Fibroblast of upper back skin (primary cell): Measurements from ENCODE around the gene UCHL3.
"Not testable (repeated sequence)": the region's sequence is repeated elsewhere in the genome, so short reads cannot be mapped to it uniquely, and the experiment has no call there.

Experiments
- DNase-seq: peaks from one replicate; pipeline ENCODE4 v3.0.0-alpha.2; 2013

Gene UCHL3

DNA sequence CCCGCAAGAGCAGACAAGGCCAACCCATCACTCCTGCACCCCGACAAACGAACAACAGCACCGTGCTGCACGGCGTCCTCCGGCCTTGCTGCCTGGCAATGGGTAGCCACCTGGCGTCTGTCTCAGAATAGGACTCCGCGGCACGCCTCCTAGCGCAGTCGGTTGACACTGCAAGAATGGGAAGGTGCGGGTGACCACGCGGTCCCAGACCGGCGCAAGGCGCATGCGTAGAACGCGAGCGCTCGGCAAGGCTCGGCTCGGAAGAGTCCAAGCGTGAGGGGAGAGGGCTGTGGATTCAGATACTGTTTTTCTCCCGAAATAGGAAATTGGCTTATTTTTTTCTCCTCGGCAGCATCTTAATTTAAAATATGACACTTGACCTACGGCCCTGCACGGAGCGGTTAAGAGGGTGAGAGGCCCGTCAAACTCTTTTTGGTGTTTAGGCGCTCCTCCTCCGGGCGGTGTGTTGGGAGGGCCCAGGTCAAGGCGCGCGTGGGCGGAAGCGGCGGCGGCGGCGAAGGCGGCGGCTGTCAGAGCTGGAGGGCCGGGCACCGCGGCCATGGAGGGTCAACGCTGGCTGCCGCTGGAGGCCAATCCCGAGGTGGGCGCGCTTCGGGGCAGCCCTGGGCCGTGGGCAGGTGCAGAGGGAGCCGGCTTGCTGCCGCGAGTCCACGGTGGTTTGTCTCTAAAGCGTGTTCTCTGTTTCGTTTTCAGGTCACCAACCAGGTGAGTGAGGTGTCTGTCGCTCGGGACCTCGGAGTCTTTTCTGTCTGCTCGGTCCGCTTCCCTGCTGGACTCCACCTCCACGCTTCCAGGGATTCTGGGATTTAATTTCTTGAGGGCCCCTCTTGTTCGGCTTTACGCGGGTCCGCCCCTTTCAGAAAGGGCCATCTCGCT is at the start of gene UCHL3:
TSS of gene UCHL3 (plus strand) at position 530 of the 897 bp plus-strand sequence. CDS start at position 560, 30 bp downstream.
- DNase-seq = peak; percentile 94

DNA sequence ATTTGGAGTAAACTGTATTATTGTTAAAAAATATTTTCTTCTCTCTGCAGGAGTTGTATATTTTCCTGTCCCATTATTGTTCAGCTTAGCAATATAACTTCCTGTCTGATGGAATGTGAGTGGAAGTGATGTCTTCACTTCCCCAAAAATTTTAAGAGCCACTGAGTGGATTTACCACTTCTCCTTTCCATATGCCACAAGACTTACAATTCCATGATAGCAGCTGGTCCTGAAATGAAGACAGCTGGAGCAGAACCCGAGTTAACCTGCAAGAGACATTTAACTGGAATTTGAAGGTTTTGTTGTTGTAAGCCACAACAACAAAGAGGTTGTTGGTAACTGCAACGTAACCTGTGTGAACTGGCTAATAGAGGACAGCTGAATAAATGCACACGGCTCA is 44.3 kb upstream of the UCHL3 start:
- DNase-seq = no peak

DNA sequence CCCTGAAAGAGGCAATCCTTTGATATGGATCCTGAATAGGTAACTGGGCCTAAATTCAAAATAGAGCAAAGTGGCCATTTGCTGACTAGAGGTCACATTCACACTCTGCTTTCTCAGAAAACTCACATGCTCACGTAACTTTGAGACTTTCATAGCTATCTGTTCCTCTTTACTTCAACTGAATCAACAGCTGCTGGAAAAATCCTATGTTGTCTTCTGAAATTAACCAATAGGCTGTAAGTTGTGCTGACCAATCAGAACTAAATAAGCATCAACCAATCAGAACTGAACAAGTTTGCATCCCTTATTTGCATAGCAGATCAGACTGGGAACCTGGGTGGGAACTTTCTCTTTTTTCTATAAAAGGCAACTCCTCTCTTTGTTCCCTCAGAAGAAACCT is 43.6 kb upstream of the UCHL3 start:
- DNase-seq = no peak

DNA sequence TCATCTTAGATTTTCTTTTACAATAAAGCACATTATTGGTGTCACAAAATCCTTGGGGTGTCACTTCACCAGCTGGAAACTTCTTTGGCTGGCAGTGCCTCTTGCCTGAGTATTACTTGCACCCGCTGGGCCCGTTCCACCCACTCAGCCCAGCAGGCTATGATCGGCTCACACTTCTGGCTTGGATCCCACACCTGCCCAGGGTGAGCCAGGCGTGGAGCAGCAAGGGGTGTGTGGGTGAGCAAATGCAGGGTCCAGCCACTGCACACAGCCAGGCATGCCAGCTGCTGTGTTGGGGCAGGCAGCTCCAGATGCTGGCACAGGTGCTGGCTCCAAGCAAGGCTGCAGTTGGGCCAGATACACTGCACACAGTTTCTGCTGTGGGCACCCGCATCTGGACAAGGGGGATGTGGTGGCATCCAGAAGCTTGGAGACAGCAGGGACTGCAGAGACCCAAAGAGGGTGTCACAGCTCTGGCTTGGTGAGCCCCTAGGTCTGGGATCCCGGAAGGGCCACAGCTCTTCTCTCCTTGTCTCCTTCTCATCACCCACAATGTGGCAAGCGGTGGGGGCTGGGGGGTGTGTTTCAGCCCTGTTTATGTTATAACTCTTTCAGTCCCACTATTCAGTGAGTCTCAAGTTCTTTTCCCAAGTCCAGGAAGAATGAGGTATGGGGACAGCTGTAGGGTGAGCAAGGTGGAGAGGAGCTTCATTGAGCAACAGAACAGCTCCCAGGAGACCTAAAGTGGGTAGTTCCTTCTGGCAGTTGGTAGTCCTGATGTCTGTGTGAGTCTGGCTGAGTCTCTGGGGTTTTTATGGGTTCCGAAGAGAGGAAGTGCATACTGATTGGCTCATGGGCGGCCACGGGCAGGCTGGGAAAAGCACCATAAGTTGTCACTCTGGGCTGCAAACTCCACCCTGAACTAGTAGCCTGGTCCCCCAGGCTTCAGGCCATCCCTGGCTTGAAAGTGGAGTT is 42.3 kb upstream of the UCHL3 start:
- no peak for DNase-seq

DNA sequence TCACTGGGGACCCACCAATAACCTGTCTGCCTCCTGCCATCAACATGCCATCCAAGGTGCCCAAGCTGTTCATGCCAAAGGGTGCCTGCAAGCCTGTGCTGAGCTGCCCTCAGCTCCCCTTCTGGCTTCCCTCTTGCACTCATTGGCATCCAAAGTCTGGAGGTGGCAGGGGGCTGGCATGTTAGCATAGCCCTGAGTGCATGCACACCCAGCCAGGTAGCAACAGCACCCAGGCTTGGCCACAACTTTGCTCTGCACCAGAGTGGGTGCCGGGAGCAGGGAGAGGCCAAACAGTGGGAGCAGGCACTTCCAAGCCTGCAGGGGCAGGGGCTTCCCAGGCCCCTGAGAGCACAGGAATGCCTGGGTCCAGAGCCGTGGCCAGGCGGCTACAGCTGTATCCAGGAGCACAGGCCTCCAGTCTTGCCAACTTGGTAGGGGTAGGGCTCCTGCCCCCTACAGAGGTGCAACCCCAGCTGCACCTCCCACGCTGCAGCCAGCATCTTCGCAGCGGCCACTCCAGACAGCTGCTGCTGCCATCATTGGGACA is 41.5 kb upstream of the UCHL3 start:
- no peak for DNase-seq

DNA sequence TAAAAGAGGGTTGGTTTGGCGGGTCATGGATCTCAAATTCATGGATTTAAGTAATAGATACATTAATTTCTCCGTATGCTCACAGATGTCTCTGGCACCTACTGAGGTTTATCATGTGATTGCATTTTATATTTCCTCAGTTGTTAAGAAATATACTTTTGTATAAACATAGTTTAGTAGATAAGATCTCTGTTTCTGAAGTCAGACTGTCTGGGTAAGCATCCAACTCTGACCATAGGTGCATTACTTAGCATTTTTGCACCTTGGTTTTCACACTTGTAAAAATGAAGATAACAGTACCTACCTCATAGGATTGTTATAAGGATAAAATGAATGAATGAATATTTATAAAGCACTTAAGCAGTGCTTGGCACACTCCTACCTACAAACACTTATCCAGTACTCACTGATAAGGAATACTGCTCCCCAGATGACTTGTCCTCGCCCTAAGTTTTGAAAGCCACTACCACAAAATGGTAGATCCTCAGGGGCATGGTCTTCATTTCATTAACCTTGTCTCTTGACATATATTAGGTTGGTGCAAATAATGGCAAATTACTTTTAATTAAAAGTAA is 38.5 kb upstream of the UCHL3 start:
- DNase-seq = no peak

DNA sequence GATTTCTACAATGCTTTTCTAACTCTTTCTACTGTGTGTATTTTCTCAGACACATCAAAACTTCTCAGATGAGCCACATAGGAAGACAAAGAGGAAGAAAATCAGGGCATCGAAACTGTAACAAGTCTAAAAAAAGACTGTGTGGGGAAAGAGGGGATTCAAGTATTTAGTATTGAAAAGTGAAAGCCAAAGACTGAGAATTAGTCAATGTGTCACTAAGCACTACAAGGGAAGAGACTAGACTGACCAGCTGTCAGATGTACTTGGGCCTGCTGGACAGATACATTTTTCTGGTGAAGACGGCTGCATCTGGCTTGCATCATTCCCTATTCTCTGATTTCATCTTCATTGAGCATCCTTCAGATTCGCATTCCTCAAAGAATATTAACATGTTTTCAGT is 37.3 kb upstream of the UCHL3 start:
- DNase-seq = peak; percentile 17

DNA sequence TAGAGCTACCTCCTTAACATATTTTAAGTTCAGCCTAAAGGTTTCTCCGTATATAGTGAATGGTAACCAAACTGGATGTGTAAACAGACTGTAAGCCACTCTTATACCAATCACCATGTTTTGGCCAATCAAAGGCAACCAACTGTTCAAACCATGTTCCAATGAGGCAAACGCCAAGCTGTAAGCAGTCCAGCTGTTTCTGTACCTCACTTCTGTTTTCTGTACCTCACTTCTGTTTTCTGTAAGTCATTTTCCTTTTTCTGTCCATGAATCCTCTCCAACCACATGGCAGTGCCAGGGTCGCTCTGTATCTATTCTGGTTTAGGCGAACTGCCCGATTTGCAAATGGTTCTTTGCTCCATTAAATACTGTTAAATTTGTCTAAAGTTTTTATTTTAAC is 36.3 kb upstream of the UCHL3 start:
- DNase-seq = no peak

DNA sequence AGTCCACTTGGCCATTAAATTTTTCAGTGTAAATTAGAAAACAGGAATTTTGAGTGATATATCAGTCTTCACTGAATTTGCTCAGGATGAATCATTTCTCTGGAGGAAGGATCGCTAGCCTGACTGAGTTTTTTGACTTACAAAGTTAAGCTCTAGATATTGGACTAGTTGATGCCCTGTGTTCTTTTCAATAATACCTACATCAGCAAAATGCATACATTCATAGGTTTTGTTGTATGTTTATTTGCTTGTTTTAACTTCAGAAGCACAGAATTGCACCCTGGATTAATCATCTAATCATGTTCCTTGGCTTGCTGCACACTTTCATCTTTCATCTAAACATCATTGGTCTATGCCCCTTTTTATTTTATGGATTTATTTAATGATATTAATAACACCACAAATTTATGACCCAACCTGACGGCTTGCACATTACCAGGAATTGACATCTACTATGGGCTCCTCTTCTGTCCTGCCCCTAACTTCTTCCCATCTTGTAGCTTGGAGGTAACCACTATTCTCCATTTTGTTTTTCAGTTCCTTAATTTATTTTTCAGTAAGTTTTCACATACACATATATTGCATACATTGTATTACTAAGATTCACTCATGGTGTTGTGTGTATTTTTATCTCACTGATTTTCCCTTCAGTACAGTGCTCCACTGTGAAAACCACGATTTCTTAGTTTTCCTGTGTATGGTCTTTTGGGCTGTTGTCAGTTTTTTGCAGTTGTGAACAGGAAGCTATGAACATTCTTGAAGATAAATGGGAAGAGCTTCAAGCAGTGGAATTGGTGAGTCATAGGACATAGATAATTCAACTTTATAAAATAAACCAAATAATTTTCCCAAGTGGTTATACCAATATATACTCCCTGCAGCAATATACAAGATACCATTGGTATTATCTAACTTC is 35.3 kb upstream of the UCHL3 start:
- peak; percentile 48 for DNase-seq

DNA sequence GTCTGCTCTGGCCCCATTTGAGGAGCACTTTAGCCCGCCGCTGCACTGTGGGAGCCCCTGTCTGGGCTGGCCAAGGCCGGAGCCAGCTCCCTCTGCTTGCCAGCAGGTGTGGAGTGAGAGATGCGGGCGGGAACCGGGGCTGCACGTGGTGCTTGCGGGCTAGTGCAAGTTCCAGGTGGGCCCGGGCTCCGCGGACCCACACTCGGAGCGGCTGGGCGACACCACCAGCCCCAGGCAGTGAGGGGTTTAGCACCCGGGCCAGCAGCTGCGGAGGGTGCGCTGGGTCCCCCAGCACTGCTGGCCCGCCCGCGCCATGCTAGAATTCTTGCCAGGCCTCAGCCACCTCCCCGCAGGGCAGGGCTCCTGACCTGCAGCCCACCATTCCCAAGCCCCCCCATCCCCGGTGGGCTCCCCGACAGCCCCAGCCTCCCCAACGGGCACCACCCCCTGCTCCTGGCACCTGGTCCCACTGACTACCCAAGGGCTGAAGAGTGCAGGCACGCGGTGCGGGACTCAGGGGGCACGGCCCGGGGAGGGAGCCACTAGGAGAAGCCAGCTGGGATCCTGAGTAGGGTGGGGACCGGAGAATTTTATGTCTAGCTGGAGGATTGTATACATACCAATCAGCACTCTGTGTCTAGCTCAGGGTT is 31.0 kb upstream of the UCHL3 start:
- no peak for DNase-seq

DNA sequence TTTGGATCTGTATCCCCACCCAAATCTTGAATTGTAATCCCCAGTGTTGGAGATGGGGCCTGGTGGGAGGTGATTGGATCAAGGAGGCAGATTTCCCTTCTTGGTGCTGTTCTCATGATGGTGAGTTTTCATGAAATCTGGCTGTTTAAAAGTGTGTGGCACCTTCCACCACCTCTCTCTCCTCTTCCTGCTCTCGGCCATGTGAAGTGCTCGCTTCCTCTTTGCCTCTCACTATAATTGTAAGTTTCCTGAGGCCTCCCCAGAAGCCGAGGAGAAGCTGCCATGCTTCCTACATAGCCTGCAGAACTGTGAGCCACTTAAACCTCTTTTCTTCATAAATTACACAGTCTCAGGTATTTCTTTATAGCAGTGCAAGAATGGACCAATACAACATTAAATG is 27.6 kb upstream of the UCHL3 start:
- DNase-seq = no peak

DNA sequence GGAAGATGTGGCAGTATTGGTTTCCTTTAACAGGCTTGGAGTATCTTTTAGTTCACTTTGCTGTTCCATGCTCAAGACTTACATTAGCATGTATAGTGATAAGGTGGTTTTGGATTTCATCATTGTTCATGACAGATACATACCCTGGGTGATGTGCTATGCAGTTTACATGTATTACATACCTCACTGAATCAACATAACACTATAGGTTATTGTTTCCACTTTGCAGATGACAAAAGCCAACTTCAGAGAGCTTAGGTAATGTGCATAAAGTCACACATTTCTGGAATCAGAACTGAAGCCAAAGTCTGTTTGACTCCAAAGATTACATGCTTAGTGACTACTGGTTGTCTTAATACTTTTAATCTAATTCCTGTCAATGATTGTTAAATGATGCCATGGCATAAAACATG is 19.0 kb upstream of the UCHL3 start:
- DNase-seq = no peak

DNA sequence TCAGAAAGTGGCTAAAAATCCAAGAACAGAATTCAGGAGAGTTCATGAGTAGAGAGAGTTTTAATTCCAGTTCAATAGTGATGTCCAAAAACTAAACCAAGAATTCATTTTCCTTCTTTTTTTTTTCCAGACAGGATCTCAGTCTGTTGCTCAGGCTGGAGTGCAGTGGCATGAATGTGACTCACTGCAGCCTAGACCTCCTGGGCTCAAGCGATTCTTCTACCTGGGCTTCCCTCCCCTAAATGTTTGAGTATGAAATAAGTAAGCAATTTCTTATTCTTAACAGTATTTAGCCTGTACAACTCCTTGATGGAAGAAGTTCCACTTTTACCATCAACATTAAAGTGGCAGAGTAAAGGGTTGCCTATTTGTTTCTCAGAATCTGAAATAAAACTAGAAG is 15.7 kb upstream of the UCHL3 start:
- DNase-seq = peak; percentile 15

DNA sequence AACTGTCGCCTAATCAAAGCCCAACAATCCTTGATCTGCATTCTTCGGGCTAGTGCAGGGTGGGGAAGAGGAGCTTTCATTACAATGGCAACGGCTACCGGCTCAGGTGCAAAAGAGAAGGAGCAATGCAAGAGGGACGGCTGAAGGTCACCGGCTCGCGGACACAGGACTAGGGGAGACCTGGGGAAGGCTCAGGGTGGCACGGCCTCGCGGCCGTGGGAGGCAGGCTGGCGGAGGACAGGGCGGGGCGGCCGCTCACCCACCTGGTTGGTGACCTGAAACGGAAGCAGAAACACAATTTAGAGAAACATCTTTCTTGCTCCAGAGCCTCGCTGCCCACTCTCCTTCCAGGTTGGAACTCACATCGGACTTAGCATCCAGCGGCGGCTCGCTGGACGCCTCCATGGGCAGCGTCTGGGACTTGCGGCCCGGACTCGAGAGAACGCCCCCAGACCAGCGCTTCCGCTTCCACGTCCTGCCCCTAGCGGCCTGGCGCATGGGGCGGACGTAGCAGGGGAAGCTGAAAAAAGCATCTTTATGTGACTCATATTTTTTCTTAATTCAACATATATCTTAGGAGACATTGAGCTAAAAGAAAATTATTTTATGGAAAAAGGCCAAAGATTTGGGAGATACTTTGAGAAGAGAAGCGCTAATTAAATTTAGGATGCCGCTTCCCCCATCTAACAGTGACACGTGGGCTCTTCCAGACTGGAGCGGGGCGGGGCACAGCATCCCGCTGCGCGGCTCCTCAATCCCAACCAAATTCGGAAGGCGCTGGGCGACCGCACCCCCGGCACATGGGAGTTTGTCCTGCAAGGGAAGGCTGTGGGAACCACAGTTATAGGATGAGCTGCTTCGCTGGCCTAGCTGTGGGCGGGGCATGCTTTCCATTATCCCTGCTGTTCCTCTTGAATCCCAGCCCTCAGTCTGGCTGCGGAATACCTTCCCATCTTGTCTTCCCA is 11.9 kb upstream of the UCHL3 start, which contains the start of gene COMMD6:
TSS of gene COMMD6 (minus strand) at position 441 of the 965 bp plus-strand sequence. CDS start at position 405, 36 bp downstream.
- peak; percentile 91 for DNase-seq

DNA sequence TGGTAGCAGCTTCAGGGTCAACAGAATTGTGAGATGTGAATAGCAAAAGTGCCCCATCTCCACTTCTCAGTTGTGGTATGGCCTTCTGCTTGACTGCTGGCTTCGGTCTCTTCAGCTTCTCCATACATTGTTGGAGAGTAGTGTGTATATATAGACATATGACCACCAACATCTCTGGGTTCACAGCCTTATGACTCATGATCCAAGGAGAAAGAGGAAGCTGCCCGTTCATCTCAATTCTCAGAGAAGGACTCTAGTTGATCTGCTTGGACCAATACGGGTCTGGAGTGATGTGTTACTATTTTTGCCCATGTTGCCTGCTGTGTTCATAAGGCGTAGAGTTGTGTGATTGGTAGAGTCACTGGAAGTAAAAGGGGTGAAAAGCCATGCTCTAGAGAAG is 8.3 kb upstream of the UCHL3 start:
- peak; percentile 4 for DNase-seq

DNA sequence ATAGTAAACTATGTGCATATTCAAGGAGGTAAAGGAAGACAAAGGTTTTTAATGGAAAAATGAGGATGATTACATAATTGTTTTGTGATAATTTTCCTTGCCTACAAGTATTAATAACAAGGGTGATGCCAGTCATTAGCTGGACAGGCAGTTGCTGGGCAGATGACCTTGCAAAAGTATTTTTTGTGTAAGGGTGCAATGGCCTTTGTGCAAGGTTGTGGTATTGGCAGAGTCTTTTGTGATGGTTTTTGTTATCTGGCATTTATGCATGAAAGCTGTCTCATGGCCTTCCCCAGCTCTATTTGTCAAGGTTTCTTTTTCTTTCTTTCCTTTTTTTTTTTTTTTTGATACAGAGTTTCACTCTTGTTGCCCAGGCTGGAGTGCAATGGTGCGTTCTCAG is 7.6 kb upstream of the UCHL3 start:
- no peak for DNase-seq

DNA sequence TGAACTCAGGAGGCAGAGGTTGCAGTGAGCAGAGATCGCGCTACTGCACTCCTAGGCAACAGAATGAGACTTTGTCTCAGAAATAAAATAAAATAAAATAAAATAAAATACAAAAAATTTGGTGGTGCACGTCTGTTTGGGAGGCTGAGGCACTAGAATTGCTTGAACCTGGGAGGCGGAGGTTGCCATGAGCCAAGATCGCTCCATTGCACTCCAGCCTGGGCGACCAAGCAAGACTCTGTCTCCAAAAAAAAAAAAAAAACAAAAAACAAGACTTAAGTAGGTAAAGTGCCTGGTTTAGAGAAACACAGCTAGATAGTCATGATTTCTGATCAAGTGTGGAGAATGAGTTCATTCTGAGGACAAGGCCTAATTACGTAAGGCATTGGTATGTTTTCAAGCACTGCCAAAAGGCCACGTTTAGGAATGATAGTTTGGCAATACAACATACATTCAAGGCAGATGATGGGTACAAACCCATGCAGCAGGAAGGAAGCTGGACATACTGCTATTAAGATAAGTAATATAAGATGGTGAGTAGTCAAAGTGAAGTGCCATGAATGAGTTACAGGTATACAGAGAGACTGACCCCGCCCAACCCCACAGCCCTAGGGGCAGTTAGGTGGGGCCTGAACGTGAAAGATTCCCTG is 4.8 kb upstream of the UCHL3 start:
- DNase-seq = peak; percentile 80

DNA sequence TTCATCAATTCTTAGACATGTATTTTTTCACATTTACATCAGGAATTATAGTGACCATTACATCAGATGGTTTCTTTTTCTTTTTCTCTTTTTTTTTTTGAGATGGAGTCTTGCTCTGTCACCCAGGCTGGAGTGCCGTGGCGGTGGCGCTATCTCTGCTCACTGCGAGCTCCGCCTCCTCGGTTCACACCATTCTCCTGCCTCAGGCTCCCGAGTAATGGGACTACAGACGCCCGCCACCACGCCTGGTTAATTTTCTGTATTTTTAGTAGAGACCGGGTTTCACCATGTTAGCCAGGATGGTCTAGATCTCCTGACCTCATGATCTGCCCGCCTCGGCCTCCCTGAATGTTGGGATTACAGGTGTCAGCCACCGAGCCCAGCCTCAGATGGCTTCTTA is 4.2 kb upstream of the UCHL3 start:
- not testable (repeated sequence) for DNase-seq

DNA sequence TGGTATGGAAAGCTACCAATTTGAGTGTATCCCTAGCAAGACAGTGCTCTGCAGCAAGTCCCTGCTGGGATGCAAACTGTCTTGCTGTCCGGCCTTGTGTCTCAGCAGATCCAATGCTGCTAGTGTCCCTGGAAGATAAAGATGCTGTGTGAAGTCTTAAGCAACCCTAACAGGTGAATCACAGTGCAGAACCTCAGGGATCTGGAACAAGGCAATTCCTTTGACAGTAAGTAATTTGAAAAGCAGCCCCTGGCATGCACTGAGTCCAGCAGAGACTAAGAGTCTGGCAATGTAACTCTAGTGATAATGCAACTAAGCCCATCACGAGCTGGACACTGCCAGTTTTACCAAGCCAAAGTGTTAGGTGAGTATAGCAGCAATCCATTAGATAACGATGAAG is 1.7 kb upstream of the UCHL3 start:
- DNase-seq = no peak
